GM12878 (cell line): ENCODE results near the gene SAPCD2. TPM values are rescaled to one million over a fixed set of nuclear protein-coding genes. Genes with fewer than 3 reads are reported as not detected.

ENCODE experiments used
- BRCA1 ChIP-seq: IDR thresholded peaks from 2 replicates; pipeline ENCODE4 v1.6.1; 2011; ENCODE audit warnings: low read depth, low read length, improper control_type of control experiment
- GATAD2B ChIP-seq: fragments of 450-650 bp; conservative IDR thresholded peaks from 2 replicates; pipeline ENCODE4 v1.6.1; 2017; ENCODE audit warnings: low read depth, mild to moderate bottlenecking, moderate library complexity
- NFYA ChIP-seq: IDR thresholded peaks from 2 replicates; pipeline ENCODE4 v1.6.1; 2011; ENCODE audit warnings: low read depth, mild to moderate bottlenecking, low read length, improper control_type of control experiment, borderline replicate concordance
- RBBP5 ChIP-seq: fragments of 200-600 bp; sonication (generic); conservative IDR thresholded peaks from 2 replicates; pipeline ENCODE4 v1.6.1; 2016
- SIN3A ChIP-seq: IDR thresholded peaks from 2 replicates; pipeline ENCODE4 v1.6.1; 2012; ENCODE audit warnings: low read depth, low read length, improper control_type of control experiment
- SREBF2 ChIP-seq: IDR thresholded peaks from 2 replicates; pipeline ENCODE4 v1.6.1; 2012; ENCODE audit warnings: mild to moderate bottlenecking, low read length
- STAT3 ChIP-seq: IDR thresholded peaks from 2 replicates; pipeline ENCODE4 v1.6.1; 2011; ENCODE audit warnings: low read depth, low read length, improper control_type of control experiment
- ZBED1 ChIP-seq: IDR thresholded peaks from 2 replicates; pipeline ENCODE4 v1.6.1; 2016; ENCODE audit warnings: borderline replicate concordance
- ZNF24 ChIP-seq: fragments of 450-650 bp; IDR thresholded peaks from 2 replicates; pipeline ENCODE4 v1.6.1; 2017; ENCODE audit warnings: antibody characterized with exemption, mild to moderate bottlenecking
- polyA plus RNA-seq, 11 experiments: library from polyadenylated mRNA; depleted of rRNA in 4 of 11; unstranded in 6 of 11; stranded (reverse) in 5 of 11; fragments of >200 nt; fragmentation: Nextera tagmentation in 4 of 11; fragmentation: Illumina TruSeq in 1 of 11; extraction: Ambion mirVana in 4 of 11; extraction: Trizol in 1 of 11; gene quantifications; 1 replicate in 1 of 11; 2 replicates in 10 of 11; pipeline versions ENCODE4 v1.2.1 to v1.2.3, GENCODE V29; 2011 to 2016; ENCODE audit warnings: inconsistent platforms in 2 of 11, missing spikeins in 2 of 11, low read depth in 1 of 11
- total RNA-seq, 4 experiments: library from RNA; depleted of rRNA in 3 of 4; stranded (reverse); fragments of >200 nt in 3 of 4; fragmentation: Illumina TruSeq in 1 of 4; extraction: Trizol in 1 of 4; gene quantifications; 2 replicates each; pipeline versions ENCODE4 v1.2.1 to v1.2.3, GENCODE V29; 2013 to 2021
- TF ChIP-seq, protein P1 (sequence below): fragments of 450-650 bp; IDR thresholded peaks from 2 replicates; pipeline ENCODE4 v1.6.1; 2017; ENCODE audit warnings: mild to moderate bottlenecking, moderate library complexity
- TF ChIP-seq, protein P2 (sequence below): IDR thresholded peaks from 2 replicates; pipeline ENCODE4 v1.6.1; 2011; ENCODE audit warnings: borderline replicate concordance, low read depth, mild to moderate bottlenecking, moderate library complexity, low read length; ENCODE audit not compliant: insufficient read depth, poor library complexity, severe bottlenecking
- TF ChIP-seq, protein P3 (sequence below): IDR thresholded peaks from 2 replicates; pipeline ENCODE4 v1.6.1; 2011; ENCODE audit warnings: low read depth, mild to moderate bottlenecking, low read length, moderate library complexity, borderline replicate concordance; ENCODE audit errors: extremely low read depth
- TF ChIP-seq, protein P4 (sequence below): IDR thresholded peaks from 2 replicates; pipeline ENCODE4 v1.6.1; 2012; ENCODE audit warnings: improper control_type of control experiment, low read depth, low read length; ENCODE audit not compliant: insufficient replicate concordance
- TF ChIP-seq, protein P5 (sequence below): IDR thresholded peaks from 2 replicates; pipeline ENCODE4 v1.6.1; 2012; ENCODE audit warnings: mild to moderate bottlenecking, low read depth, low read length

SAPCD2 gene
- total and polyA plus RNA-seq, 10 of the 15 experiments (the other 5 are each of a cell fraction or from before 2014, with no cell fraction given) = 1.6 to 35.2 (median 7.2) TPM

DNA sequence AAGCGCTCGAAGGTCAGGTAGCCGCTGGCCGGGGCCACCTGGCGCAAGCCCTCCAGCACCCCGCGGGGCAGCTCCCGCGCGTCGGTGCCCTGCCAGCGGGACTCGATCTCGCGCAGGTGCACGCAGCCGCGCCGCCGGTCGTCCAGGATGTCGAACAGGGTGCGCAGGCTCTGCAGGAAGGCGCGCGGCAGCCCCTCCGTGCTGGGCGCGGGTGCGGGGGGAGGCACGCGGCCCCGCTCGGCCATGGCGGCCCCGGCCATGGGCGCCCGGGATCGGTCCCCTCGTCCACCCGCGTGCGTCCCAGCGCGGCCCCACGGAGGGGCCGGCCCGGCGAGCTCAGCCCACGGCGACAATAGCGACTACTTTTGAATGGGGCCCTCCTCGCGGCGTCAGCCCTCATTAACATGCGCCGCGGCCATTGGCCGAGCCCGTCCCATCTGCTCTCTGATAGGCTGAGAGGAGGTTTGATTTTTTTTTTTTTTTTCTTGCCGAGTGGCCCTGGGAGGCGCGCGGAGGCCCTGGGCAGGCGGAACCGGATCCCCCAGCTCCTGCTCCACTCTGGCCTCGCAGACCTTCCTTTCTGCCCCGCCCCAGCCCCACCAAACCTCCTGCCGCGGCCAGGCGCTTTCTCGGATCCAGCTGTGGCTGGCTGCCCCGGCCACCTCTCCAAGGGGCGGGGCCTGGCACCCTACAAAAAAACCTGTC is at the start of gene SAPCD2 (continued):
- TF ChIP-seq ZBED1 (no peak), SREBF2 (no peak), RBBP5 (no peak), GATAD2B (peak; percentile 92), ZNF24 (no peak), NFYA (no peak), STAT3 (no peak), BRCA1 (no peak), SIN3A (peak; percentile 87; the same call in 1 of the 2 replicates)
- TF ChIP-seq, protein P1, sequence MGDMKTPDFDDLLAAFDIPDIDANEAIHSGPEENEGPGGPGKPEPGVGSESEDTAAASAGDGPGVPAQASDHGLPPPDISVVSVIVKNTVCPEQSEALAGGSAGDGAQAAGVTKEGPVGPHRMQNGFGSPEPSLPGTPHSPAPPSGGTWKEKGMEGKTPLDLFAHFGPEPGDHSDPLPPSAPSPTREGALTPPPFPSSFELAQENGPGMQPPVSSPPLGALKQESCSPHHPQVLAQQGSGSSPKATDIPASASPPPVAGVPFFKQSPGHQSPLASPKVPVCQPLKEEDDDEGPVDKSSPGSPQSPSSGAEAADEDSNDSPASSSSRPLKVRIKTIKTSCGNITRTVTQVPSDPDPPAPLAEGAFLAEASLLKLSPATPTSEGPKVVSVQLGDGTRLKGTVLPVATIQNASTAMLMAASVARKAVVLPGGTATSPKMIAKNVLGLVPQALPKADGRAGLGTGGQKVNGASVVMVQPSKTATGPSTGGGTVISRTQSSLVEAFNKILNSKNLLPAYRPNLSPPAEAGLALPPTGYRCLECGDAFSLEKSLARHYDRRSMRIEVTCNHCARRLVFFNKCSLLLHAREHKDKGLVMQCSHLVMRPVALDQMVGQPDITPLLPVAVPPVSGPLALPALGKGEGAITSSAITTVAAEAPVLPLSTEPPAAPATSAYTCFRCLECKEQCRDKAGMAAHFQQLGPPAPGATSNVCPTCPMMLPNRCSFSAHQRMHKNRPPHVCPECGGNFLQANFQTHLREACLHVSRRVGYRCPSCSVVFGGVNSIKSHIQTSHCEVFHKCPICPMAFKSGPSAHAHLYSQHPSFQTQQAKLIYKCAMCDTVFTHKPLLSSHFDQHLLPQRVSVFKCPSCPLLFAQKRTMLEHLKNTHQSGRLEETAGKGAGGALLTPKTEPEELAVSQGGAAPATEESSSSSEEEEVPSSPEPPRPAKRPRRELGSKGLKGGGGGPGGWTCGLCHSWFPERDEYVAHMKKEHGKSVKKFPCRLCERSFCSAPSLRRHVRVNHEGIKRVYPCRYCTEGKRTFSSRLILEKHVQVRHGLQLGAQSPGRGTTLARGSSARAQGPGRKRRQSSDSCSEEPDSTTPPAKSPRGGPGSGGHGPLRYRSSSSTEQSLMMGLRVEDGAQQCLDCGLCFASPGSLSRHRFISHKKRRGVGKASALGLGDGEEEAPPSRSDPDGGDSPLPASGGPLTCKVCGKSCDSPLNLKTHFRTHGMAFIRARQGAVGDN = peak; percentile 53
- TF ChIP-seq, protein P2, sequence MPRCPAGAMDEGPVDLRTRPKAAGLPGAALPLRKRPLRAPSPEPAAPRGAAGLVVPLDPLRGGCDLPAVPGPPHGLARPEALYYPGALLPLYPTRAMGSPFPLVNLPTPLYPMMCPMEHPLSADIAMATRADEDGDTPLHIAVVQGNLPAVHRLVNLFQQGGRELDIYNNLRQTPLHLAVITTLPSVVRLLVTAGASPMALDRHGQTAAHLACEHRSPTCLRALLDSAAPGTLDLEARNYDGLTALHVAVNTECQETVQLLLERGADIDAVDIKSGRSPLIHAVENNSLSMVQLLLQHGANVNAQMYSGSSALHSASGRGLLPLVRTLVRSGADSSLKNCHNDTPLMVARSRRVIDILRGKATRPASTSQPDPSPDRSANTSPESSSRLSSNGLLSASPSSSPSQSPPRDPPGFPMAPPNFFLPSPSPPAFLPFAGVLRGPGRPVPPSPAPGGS = no peak
- TF ChIP-seq, protein P3, sequence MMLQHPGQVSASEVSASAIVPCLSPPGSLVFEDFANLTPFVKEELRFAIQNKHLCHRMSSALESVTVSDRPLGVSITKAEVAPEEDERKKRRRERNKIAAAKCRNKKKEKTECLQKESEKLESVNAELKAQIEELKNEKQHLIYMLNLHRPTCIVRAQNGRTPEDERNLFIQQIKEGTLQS = no peak
- TF ChIP-seq, protein P4, sequence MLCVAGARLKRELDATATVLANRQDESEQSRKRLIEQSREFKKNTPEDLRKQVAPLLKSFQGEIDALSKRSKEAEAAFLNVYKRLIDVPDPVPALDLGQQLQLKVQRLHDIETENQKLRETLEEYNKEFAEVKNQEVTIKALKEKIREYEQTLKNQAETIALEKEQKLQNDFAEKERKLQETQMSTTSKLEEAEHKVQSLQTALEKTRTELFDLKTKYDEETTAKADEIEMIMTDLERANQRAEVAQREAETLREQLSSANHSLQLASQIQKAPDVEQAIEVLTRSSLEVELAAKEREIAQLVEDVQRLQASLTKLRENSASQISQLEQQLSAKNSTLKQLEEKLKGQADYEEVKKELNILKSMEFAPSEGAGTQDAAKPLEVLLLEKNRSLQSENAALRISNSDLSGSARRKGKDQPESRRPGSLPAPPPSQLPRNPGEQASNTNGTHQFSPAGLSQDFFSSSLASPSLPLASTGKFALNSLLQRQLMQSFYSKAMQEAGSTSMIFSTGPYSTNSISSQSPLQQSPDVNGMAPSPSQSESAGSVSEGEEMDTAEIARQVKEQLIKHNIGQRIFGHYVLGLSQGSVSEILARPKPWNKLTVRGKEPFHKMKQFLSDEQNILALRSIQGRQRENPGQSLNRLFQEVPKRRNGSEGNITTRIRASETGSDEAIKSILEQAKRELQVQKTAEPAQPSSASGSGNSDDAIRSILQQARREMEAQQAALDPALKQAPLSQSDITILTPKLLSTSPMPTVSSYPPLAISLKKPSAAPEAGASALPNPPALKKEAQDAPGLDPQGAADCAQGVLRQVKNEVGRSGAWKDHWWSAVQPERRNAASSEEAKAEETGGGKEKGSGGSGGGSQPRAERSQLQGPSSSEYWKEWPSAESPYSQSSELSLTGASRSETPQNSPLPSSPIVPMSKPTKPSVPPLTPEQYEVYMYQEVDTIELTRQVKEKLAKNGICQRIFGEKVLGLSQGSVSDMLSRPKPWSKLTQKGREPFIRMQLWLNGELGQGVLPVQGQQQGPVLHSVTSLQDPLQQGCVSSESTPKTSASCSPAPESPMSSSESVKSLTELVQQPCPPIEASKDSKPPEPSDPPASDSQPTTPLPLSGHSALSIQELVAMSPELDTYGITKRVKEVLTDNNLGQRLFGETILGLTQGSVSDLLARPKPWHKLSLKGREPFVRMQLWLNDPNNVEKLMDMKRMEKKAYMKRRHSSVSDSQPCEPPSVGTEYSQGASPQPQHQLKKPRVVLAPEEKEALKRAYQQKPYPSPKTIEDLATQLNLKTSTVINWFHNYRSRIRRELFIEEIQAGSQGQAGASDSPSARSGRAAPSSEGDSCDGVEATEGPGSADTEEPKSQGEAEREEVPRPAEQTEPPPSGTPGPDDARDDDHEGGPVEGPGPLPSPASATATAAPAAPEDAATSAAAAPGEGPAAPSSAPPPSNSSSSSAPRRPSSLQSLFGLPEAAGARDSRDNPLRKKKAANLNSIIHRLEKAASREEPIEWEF = no peak
- TF ChIP-seq, protein P5, sequence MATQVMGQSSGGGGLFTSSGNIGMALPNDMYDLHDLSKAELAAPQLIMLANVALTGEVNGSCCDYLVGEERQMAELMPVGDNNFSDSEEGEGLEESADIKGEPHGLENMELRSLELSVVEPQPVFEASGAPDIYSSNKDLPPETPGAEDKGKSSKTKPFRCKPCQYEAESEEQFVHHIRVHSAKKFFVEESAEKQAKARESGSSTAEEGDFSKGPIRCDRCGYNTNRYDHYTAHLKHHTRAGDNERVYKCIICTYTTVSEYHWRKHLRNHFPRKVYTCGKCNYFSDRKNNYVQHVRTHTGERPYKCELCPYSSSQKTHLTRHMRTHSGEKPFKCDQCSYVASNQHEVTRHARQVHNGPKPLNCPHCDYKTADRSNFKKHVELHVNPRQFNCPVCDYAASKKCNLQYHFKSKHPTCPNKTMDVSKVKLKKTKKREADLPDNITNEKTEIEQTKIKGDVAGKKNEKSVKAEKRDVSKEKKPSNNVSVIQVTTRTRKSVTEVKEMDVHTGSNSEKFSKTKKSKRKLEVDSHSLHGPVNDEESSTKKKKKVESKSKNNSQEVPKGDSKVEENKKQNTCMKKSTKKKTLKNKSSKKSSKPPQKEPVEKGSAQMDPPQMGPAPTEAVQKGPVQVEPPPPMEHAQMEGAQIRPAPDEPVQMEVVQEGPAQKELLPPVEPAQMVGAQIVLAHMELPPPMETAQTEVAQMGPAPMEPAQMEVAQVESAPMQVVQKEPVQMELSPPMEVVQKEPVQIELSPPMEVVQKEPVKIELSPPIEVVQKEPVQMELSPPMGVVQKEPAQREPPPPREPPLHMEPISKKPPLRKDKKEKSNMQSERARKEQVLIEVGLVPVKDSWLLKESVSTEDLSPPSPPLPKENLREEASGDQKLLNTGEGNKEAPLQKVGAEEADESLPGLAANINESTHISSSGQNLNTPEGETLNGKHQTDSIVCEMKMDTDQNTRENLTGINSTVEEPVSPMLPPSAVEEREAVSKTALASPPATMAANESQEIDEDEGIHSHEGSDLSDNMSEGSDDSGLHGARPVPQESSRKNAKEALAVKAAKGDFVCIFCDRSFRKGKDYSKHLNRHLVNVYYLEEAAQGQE = no peak
